HG03457 (cell line): Measurements from ENCODE around the gene GRK2.
"Not testable (repeated sequence)": the region's sequence is repeated elsewhere in the genome, so short reads cannot be mapped to it uniquely, and the experiment has no call there.

ENCODE experiments used
- ATAC-seq: cut with Tn5 transposase; IDR thresholded peaks from one replicate; pipeline ENCODE4 v1.9.1; 2021; ENCODE audit warnings: moderate number of reproducible peaks; ENCODE audit not compliant: unreplicated experiment

Gene GRK2

GRCh38 chr11:67253872-67254624 is 12.2 kb upstream of the GRK2 start:
- ATAC-seq: no peak

GRCh38 chr11:67254798-67255197 is 11.5 kb upstream of the GRK2 start:
- ATAC-seq: no peak

GRCh38 chr11:67255353-67255752 is 10.9 kb upstream of the GRK2 start:
- no peak for ATAC-seq

- ATAC-seq: no peak
Measured at GRCh38 chr11:67255864-67256263, 10.4 kb upstream of the GRK2 start.

- ATAC-seq: no peak
Measured at GRCh38 chr11:67256477-67257135, 9.7 kb upstream of the GRK2 start.

- no peak for ATAC-seq
Measured at GRCh38 chr11:67260406-67260805, 5.9 kb upstream of the GRK2 start.

GRCh38 chr11:67260885-67261639 is 5.2 kb upstream of the GRK2 start:
- not testable (repeated sequence) for ATAC-seq

GRCh38 chr11:67261640-67261945 is 4.7 kb upstream of the GRK2 start:
- ATAC-seq: no peak

- no peak for ATAC-seq
Measured at GRCh38 chr11:67261946-67262681, 4.2 kb upstream of the GRK2 start.

- no peak for ATAC-seq
Measured at GRCh38 chr11:67262731-67263675, 3.3 kb upstream of the GRK2 start.

- no peak for ATAC-seq
Measured at GRCh38 chr11:67264260-67264659, 2.0 kb upstream of the GRK2 start.

- no peak for ATAC-seq
Measured at GRCh38 chr11:67264877-67265632, 1.2 kb upstream of the GRK2 start.

- no peak for ATAC-seq
Measured at GRCh38 chr11:67265633-67266448, 432 bp upstream of the GRK2 start.

GRCh38 chr11:67267188-67268080 is 1.2 kb downstream of the GRK2 start:
- ATAC-seq: no peak

- no peak for ATAC-seq
Measured at GRCh38 chr11:67268081-67268961, 2.0 kb downstream of the GRK2 start.

- no peak for ATAC-seq
Measured at GRCh38 chr11:67268962-67269268, 2.6 kb downstream of the GRK2 start.
